ENCODE results near the gene CBL.
A peak's percentile ranks its signal among the peaks of the same experiment; 100 is the strongest.
"Not testable (repeated sequence)": the region's sequence is repeated elsewhere in the genome, so short reads cannot be mapped to it uniquely, and the experiment has no call there.

CBL gene

DNA sequence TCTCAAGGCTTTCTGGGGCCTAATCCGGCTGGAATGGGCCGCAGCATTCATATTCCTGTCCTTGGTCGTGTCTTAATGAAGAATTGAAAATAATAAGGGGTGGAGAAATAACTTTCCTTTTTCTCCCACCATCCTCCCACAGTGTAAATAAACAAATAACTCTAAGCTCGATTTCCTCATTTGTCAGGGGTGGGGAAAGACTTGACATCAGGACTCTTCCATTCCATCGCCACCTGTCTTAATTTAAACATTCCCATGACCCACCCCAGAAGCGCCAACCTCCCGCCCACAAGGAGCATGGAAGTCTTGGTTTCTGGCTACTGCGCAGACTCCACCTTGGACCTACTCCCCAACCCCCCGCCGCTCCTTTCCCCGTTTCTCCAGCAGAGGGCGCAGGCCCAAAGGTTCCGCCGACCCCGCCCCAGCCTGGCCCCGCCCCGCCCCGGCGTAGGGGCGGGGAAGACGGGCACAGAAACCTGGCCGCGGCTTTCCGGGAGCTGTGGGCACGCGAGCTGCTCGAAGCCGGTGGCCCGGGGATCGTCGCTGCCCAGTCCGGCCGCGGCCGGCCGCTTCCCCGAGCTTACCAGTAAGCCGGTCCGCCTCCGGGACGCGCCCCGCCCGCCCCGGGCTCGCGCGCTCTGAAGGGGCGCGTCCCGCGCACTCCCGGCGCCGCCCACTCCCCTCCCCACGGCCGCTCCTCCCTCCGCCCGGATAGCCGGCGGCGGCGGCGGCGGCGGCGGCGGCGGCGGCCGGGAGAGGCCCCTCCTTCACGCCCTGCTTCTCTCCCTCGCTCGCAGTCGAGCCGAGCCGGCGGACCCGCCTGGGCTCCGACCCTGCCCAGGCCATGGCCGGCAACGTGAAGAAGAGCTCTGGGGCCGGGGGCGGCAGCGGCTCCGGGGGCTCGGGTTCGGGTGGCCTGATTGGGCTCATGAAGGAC, at the start of gene CBL:
CBL (plus strand) TSS at position 766 of the 937 bp plus-strand sequence; CDS start at position 845, 79 bp downstream.
- DNase-seq, result peak; percentile 100

DNA sequence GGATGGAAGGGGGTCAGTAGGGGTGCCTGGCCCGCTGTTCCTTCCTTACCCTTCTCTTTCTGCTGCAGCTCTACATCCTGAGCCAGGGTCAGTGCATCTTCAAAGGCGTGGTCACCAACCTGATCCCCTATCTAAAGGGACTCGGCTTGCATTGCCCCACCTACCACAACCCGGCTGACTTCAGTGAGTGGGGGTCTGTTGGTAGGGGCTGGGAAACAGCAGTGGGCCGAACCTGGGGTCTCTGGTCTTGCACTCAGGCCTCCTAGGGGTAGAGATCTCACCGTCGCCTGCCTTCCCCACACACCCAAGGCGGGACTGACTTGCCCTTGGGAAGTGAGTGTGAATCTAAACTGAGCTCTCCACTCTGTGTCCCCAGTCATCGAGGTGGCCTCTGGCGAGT, 49.6 kb upstream of the CBL start:
- DNase-seq, result no peak

DNA sequence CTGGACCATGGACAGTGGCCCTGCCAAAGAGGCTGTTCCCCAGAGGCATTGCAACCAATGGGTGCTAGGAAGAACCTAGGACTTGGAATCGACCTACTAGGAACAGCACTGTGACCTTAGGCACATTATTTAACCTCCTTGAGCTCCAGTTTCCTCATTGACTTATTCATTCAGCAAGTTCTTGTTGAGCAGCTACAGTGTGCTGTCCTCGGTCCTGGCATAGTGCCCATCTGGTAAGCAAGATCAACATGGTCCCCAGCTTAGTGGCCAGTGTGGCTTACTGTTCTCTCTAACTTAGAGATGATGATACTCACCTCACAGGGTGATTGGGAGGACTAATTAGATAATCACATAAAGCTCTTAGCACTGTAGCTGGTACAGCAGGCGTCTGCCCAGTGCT, 49.1 kb upstream of the CBL start:
- DNase-seq, result no peak

DNA sequence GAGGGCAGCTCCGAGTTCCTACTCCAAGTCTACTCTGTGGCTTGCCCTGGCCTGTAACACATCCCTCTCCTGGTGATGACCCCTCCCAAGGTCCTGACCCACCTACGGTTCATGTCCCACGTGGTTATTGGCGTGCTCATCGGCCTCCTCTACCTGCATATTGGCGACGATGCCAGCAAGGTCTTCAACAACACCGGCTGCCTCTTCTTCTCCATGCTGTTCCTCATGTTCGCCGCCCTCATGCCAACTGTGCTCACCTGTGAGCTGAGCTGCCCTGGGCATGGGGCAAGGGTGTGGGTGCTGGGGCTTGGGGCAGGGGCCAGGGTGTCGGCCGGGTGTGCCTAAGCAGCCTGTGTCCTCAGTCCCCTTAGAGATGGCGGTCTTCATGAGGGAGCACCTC, 47.7 kb upstream of the CBL start:
- no peak for DNase-seq

DNA sequence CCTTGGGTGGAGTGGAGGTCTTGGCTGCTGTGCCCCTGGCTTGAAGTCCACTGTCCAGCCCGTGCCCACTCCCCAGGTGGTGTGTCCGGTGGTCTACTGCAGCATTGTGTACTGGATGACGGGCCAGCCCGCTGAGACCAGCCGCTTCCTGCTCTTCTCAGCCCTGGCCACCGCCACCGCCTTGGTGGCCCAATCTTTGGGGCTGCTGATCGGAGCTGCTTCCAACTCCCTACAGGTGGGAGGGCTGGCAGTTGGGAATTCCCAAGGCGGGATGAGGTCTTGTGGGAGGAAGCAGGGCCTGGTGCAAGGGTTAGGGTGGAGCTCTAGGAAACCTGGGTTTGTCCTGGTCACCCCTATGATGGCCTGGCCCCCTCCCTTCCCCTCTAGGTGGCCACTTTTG, 46.0 kb upstream of the CBL start:
- DNase-seq, result no peak

DNA sequence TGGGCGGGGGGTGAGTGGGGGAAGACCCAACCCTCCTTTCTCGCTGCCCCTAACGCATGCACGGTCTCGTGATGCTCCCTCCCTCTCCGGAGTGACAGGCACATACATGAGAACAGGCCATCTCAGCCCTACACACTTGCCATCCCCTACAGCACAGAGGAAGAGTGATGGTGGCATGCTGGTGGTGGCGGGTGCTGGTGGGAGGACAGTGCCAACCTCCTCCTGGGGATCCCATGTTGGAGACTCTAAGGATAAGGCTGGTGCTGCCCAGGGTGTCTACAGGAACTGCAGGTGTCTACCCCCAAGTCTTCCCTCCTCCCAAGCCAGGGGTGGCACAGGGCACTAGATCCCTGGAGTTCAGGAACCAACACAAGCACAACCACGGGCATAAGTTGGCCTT, 44.3 kb upstream of the CBL start:
- DNase-seq, result no peak

DNA sequence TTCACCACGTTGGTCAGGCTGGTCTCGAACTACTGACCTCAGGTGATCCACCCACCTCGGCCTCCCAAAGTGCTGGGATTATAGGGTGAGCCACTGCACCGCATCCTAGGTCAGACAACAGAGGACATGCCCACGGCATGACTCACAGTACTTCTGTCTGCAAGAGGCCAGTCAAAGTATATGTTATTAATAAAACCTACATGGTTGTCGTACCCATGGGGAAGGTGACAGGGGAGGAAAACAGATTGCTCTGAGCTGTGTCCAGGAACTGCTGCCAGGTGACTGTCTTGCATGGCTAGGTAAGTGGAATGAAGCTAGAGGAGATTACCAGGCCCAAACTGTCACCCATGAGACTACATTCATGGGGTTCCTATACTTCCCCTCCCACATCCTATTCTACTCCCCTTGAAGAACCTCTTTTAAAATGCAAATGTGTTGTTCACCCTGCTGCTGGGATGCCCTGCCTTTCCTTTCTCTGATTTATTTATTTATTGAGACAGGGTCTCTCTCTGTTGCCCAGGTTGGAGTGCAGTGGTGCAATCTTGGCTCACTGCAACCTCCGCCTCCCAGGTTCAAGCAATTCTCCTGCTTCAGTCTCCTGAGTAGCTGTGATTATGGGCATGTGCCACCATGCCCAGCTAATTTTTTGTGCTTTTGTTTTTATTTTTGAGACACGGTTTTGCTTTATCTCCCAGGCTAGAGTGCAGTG, 39.6 kb upstream of the CBL start:
- DNase-seq, result no peak

DNA sequence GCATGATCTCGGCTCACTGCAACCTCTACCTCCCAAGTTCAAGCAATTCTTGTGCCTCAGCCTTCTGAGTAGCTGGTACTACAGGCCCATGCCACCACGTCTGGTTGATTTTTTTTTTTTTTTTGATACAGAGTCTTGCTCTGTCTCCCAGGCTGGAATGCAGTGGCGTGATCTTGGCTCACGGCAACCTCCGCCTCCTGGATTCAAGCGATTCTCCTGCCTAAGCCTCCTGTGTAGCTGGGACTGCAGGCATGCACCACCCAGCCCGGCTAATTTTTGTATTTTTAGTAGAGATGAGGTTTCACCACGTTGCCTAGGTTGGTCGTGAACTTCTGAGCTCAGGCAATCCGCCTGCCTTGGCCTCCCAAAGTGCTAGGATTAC, 39.1 kb upstream of the CBL start:
- DNase-seq, result not testable (repeated sequence)

DNA sequence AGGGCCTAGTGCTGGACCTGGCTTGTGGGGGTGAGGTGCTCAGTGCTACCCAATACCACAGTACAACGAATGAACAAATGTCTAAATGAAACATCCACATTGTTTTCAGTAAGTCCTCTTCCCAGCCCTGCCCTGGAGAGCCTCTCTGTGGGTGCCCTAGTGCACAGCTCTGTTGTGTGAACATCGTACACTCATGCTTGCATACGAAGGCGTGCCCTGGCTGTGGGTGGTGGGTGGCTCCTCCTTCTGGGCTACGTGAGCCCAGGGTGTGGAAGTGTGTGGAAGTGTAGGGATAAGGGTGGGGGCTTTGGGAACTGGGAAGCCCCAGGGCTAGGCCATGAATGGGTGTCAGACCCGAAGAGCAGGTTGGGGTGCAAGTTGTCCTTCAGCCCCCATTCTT, 38.2 kb upstream of the CBL start:
- no peak for DNase-seq

DNA sequence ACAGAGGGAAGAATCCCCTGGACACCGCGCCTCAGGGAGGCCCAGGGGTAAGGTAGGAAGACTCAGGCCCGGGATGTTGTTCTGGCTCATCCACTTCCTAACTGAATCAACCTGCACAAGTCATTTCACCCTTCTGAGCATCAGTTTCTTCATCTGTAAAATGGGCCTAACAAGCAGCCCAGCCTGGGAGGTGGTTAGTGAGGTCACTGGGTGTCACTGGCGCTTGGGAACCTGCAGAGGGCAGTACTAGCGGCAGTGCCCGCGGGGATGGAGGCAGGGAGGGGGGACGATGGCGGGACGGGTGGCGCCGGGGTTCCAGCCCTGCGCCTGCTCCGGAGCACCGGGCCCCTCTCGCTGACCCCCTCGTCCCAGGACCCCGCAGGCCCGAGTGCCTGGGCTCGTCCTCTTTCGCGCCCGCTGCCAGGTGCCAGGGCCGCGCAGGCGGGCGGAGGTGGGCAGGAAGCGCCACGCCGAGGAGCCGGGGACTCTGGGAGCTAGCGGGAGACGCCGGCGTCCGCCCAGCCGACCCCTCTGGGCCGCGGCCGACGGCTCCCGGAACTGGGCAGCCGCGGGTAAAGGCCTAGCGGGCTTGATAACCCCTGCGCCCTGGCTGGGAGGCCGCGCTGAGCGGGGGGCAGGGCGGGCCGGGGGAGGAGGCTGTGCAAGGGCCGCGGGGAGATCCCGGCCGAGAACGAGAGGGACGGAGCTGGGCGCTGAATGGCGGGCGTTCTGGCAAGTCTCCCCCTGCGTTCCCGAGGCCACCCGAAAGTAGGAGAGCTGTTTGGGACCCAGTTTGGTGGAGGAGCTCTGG, 37.5 kb upstream of the CBL start, which contains the start of gene NLRX1:
NLRX1 (plus strand) TSS at position 255 of the 811 bp plus-strand sequence. CDS start 2,679 bp downstream, outside the sequence.
- peak; percentile 93 for DNase-seq

DNA sequence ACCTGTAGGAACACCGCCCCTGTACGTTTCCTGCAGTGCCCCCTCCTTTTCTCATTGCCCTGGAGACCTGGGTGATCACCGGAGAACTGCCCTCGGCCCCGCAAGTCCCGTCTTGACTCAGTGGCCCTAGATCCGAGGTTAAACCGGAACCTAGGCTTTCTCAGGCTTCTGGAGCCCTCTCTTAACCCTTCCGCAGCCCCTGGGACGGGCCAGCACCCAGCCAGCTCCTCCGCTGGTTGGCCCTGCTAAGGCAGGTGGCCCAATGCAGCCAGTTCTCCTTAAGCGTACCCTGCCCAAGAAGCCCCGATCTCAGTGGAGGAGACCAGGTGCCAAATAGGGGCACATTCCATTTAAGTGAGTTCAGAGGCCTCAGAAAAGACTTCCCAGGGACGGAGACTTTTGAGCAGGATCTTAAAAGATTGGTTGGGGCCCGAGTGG, 36.8 kb upstream of the CBL start:
- no peak for DNase-seq

DNA sequence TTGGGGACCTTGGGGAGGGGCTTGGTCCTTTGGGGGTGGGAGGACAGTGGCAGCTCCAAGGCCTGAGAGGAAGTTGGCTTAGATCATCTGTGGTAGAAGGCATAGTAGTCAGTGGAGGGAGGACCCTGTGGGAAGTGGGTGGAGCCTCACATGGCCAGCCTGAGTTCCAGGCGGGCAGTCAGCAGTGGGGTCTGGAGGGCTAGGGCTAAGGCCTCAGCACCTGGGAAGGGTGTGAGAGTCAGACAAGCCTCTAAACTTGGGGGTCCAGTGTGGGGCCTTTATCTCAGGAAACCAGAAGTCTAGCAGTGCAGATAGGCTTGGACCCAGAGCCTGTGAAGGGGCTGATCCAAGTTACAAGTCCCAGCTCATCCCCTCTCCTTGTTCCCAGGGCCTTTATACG, 33.6 kb upstream of the CBL start:
- no peak for DNase-seq

DNA sequence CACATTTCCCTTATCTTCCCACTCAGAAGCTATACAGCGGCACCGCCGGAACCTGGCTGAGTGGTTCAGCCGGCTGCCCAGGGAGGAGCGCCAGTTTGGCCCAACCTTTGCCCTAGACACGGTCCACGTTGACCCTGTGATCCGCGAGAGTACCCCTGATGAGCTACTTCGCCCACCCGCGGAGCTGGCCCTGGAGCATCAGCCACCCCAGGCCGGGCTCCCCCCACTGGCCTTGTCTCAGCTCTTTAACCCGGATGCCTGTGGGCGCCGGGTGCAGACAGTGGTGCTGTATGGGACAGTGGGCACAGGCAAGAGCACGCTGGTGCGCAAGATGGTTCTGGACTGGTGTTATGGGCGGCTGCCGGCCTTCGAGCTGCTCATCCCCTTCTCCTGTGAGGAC, 32.7 kb upstream of the CBL start:
- no peak for DNase-seq

DNA sequence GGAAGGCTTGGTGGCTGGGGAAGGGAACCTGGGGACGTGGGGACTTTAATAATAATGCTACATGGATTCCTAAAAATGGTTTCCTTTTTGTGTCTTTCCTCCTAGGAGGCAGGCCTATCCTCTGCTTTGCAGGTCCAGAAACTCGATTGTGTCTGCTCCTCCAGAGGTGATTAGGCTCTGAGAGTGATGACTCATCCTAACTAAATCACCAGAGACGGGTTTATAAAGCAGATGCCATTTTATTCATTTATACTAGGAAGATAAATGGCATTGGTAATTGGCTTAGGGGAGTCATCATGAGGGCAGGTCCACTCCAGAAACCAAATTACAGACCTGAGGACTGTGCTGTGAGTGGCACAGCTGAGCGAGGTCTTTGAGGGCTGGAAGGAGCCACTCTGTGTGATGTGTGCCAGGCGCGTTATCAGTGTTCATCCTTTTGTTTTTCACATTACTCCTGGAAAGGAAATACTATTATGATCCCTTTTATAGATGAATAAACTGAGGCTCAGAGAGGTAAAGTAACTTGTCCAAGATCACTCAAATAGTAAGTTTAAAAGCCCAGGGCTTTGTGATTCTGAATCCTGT, 30.6 kb upstream of the CBL start:
- DNase-seq, result no peak

DNA sequence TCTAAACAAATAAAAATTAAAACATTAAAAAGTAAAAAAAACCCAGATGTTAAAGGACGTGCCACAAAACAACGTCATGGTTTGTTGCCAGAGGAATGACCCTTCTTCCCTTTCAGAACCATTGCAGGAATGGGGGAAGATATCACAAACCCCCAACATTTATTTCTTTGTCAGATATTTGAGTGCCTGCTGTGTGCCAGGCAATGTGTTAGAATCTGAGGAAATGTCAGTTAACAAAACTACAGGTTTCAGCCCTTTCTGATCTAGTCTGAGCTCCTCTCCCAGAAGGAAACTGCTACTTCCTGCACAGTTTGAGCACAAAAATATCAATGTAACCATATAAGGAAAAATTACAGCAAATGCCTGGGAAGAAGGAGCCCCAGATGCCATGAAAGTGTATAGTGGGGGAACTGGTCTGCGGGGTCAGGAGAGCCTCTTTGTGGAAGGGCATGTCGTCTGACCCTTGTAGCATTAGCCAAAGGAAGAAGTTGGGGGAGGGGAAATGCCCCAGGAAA, 27.9 kb upstream of the CBL start:
- DNase-seq, result no peak

DNA sequence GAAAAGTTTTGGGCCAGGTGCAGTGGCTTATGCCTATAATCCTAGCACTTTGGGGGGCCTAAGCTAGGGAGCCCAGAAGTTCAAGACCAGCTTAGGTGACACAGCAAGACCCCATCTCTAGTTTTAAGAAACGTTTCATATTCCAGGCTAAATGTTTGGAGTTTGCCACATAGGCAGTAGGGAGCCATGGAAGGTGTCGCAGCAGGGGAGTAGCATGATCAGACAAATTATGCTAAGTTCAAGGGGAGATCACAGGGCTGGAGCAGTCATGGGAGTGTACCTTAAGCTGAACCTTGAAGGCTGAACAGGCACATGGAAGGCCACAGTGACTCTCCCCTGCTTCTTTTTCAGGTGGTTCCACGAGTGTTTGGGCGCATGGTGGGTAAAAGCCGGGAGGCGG, 26.8 kb upstream of the CBL start:
- DNase-seq, result no peak

DNA sequence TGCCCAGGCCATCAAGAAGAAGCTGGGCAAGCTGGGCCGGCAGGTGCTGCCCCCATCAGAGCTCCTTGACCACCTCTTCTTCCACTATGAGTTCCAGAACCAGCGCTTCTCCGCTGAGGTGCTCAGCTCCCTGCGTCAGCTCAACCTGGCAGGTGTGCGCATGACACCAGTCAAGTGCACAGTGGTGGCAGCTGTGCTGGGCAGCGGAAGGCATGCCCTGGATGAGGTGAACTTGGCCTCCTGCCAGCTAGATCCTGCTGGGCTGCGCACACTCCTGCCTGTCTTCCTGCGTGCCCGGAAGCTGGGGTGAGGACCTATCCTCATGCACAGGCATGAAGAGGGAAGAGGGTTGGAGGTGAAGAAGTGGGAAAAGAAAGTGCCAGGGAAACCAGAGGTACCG, 26.2 kb upstream of the CBL start:
- no peak for DNase-seq

DNA sequence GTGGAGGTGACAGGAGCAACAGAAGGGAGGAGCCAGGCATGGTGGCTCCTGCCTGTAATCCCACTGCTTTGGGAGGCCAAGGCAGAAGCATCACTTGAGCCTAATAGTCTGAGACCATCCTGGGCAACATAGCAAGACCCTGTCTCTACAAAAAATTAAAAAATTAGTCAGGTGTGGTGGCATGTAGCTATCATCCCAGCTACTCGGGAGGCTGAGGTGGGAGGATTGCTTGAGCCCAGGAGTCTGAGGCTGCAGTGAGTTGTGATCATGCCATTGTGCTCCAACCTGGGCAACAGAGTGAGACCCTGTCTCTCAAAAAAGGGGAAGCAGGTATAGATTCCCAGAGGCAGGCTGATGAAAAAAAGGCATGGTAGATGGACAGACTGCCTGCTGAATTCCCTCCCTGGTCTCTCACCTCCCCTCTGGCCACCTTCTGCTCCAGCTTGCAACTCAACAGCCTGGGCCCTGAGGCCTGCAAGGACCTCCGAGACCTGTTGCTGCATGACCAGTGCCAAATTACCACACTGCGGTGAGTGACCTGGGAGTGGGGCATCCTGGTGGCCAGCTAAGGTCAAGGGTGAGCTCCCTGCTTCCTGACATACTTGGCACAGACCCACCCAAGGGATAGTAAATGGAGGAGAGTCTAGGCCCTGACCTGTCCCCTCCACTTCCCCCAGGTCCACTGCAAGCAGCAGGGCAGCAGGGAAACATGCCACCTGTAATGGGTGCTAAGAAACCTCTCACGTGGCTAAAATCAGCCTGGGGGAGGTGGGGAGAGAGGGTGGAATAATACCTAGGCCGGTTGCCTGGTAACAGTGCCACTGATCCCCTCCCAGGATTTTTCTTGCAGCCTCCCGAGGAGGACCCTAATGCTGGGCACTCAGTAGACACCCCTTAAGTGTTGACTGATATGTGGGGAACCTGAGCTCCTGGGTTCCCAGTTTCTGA, 25.1 kb upstream of the CBL start:
- DNase-seq, result no peak

DNA sequence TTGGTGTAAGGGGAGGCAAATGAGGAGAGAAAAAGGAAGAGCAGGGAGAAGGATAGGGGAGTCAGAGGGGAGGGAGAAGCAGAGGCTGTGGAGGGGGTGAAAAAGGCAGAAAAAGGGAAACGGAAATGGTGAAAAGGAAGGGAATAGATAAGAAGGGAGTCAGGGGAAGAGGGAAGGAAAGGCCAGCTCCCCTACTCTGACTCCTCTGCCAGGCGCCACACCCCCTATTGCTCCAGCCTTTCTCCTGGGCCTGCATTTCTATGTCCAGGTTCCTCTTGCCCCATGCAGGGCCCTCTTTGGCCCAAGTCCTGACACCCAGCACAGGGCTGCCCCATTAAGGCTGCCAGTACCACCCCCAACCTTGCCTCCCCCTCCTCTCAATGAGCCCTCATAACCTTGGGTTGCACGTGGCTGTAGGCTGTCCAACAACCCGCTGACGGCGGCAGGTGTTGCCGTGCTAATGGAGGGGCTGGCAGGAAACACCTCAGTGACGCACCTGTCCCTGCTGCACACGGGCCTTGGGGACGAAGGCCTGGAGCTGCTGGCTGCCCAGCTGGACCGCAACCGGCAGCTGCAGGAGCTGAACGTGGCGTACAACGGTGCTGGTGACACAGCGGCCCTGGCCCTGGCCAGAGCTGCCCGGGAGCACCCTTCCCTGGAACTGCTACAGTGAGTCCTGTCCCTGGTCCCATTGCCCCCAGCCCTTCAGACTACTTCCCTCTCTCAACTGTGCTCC, 24.3 kb upstream of the CBL start:
- DNase-seq, result no peak

DNA sequence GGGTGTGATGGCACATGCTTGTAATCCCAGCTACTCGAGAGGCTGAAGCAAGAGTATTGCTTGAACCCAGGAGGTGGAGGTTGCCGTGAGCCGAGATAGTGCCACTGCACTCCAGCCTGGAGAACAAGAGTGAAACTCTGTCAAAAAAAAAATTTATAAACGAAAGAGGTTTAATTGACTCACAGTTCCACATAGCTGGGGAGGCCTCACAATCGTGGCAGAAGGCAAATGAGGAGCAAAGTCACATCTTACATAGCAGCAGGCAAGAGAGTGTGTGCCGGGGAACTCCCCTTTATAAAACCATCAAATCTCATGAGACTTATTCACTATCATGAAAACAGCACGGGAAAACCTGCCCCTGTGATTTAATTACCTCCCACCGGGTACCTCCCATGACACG, 21.7 kb upstream of the CBL start:
- not testable (repeated sequence) for DNase-seq
